ENCODE results near the gene HMOX1.

Gene HMOX1

DNA sequence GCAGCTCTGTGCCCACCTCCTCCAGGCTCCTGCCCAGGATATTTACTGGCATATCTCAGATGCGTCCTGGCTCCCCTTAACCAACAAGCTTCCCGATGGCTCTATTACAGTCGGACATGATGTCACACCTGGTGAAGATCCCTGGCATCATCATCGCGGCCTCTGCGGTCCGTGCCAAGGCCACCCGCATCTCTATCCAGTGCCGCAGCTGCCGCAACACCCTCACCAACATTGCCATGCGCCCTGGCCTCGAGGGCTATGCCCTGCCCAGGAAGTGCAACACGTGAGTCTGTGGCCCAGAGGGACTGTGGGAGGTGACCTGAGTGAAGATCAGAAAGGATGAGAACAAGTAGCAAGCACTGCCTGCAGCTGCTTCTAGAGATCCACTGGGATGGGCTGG lies 25.5 kb downstream of the HMOX1 start:
- no peak for DNase-seq (ENCODE audit: low spot score)

- no peak for DNase-seq (ENCODE audit: low spot score)
Measured at GRCh38 chr22:35407362-35407761, 26.5 kb downstream of the HMOX1 start.

GRCh38 chr22:35409783-35410662 lies 29.1 kb downstream of the HMOX1 start:
- DNase-seq (ENCODE audit: low spot score) = peak; percentile 85

DNA sequence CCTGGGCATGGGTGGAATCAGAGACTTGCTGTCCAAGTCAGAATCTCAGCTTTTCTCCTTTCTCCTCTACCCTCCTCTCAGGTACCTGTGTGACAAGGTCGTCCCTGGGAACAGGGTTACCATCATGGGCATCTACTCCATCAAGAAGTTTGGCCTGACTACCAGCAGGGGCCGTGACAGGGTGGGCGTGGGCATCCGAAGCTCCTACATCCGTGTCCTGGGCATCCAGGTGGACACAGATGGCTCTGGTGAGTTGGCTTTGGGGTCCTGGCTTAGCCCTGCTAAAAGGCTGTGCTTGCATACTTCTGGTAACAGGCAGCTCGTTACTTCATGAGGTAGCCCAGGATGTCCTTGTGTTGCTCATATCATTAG lies 29.8 kb downstream of the HMOX1 start:
- DNase-seq (ENCODE audit: low spot score) = no peak

- DNase-seq (ENCODE audit: low spot score) = peak; percentile 44
Measured at GRCh38 chr22:35411102-35411501, 30.2 kb downstream of the HMOX1 start.

- no peak for DNase-seq (ENCODE audit: low spot score)
Measured at GRCh38 chr22:35413624-35414023, 32.7 kb downstream of the HMOX1 start.

GRCh38 chr22:35417606-35418005 lies 36.7 kb downstream of the HMOX1 start:
- DNase-seq (ENCODE audit: low spot score) = no peak

DNA sequence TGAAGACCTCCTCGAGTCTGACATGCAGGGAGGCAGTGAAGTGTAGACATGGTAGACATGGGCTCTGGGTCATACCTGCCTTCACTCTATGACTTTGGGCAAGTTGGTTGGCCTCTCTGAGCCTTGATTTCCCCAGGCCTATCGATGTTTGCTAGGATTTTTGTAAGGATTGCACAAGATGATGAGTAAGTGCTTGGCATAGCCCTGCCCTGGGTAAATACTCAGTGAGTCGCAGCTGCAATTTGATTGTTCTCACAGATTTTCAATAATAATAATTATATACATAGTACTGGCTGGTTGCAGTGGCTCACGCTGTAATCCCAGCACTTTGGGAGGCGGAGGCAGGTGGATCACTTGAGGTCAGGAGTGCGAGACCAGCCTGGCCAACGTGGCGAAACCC lies 37.2 kb downstream of the HMOX1 start:
- no peak for DNase-seq (ENCODE audit: low spot score)

GRCh38 chr22:35418731-35419130 lies 37.8 kb downstream of the HMOX1 start:
- DNase-seq (ENCODE audit: low spot score) = no peak

DNA sequence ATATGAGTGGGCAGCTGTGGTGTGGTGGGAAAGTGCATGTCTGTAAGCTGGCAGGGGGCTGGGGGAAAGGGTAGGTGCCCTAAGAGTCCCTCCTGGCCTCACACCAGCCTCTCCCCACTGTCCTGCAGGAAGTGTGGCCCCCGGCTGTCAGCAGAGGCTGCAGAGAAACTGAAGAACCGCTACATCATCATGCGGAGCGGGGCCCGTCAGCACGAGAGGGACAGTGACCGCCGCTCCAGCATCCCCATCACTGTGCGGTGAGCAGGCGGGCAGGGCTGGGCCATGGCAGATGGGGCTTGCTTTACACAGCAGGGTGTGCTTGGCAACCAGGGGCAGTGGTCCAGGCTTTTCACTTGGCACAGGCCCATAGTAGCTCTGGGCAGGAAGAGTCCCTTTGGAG lies 38.9 kb downstream of the HMOX1 start:
- no peak for DNase-seq (ENCODE audit: low spot score)

DNA sequence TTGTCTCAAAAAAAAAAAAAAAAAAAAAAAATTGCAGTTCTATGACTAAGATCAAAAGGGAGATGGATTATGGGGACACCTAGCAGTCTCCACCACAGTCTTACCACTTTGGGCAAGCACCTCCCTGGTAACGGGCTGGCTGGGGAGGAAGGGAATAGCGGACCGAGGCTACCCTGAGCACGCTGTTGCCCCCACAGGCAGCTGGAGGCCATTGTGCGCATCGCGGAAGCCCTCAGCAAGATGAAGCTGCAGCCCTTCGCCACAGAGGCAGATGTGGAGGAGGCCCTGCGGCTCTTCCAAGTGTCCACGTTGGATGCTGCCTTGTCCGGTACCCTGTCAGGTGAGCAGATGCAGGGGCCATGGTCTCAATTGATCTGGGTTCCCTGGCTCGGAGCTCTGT lies 40.2 kb downstream of the HMOX1 start:
- DNase-seq (ENCODE audit: low spot score) = no peak

DNA sequence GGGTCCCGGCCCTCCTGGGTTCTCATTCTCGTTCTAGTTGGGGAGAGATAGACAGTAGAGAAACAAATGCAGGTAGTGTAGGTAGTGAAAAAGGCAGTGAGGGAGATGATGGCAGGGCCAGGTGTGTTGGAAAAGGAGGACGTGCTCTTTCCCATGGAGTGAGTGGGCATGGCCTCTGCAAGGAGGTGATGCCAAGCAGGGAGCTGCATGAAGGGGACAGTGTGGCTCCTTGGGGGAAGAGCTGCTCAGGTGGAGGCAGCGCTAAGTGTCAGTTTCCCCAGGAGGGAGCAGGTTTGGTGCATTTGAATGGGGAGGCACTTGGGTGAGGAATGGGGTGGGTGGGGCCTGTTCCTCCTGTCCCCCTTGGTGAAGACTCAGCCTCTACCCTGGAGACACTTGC lies 41.2 kb downstream of the HMOX1 start:
- no peak for DNase-seq (ENCODE audit: low spot score)

- DNase-seq (ENCODE audit: low spot score) = no peak
Measured at GRCh38 chr22:35422936-35423335, 42.0 kb downstream of the HMOX1 start.

DNA sequence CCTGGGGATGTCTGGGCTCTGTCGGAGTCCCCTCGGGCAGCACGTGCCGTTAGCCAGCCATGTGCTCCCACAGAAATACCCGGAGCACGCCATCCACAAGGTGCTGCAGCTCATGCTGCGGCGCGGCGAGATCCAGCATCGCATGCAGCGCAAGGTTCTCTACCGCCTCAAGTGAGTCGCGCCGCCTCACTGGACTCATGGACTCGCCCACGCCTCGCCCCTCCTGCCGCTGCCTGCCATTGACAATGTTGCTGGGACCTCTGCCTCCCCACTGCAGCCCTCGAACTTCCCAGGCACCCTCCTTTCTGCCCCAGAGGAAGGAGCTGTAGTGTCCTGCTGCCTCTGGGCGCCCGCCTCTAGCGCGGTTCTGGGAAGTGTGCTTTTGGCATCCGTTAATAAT lies 43.2 kb downstream of the HMOX1 start:
- DNase-seq (ENCODE audit: low spot score) = no peak

DNA sequence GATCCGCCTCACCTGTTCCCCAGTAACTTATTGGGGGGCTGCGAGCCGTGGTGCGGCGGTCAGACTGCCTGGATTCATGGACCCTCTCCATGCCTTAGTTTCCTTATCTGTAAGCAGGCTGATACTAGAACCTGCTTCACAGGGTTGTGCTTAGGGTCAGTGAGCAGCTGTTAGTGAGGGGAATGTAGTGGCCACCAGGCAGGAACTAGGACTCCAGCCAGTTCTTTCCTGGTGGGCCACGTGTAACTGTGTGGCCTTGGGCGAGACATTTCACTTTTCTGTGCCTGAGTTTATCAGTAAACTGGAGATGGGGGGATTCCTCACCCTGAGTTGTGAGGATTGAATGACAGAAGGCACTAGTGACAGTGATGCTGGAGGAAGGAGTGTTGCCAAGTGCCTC lies 43.9 kb downstream of the HMOX1 start:
- no peak for DNase-seq (ENCODE audit: low spot score)

DNA sequence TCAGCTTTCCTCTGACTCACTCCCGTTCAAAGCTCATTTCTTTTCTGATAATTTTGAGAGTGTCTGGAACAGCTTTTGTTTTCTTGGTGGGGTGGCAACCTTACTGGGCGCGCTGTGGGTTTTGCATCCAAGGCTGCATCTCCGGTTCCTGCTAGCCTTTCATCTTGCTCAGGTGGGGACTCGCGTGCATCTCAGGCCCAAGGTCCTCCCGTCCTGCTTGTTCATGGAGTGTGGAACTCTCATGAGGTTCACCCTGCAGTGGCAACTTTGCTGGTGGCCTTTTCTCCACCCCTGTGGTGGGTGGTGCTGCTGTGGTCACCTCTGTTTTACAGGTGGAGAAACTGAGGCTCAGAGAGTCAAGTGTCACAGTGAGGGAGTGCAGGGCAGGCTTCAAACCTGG lies 44.6 kb downstream of the HMOX1 start:
- no peak for DNase-seq (ENCODE audit: low spot score)

GRCh38 chr22:35425971-35426800 lies 45.3 kb downstream of the HMOX1 start:
- no peak for DNase-seq (ENCODE audit: low spot score)

DNA sequence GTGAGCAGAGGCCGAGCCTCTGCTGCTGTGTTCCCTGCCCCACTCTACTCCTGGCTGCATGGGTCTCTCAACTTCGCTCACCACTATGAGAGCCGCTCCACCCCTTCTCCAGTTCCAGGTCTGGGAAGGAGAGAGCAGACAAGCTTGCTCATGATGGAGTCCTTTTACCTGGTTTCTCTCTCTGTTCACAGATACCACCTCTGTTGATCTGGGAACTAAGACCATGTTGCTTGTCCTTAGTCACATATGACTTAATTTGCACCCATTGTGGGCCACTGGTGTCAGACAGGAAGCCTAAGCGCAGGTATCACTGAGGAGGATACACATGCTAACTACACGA lies 45.9 kb downstream of the HMOX1 start:
- DNase-seq (ENCODE audit: low spot score) = no peak

DNA sequence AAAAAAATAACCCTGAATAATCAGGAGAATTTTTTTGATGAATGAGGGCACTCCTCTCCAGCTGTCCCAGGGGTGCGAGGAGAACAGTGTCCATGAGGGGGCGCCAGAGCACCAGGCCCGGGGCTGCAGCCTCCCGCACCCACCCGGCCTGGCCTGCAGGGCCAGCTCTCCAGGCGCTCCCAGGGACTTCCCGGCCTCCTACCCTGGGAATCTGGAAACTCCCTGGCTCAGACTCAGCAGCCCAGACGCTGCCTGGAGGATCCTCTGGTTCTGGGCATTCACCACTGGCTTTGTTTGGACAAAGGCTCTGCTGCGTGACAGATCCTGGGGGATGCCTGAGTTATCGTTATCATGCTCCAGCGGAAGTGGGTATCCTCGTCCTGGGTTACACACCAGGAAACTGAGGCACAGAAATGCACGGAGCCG lies 50.0 kb downstream of the HMOX1 start:
- DNase-seq (ENCODE audit: low spot score) = peak; percentile 61

DNA sequence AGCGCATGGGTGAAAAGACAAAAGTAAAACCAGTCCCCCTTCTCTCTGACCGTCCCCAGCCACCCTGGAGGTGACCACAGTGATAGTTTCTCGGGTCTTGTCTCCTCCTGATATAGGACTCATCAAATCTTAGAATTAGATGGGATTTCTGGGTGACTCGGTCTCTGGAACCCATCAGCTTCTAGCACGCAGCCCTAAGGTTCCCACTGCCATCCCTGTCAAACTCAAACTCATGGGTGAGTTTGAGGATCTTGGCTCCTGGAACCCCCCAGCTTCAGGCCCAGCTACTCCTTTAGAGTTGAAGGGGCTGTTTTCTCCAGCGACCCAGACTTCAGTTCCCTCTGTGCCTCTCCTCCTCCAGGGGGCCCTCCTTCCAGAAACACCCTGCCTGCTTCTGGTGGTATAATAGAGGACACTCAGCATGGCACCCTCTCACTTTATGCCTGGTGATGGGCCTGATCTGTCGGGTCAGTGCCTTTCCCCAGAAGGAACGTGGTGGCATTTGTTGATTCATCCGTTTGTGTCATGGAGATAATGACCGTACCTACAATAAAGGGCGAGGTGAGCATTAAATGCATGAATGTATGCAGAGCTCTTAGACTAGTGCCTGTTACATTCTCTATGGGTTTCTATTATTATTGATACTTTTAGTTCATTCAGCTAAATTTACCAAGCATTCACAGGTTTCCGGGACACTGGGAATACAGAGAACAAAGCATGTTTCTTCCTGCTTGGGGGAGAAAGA lies 50.8 kb downstream of the HMOX1 start:
- no peak for DNase-seq (ENCODE audit: low spot score)

DNA sequence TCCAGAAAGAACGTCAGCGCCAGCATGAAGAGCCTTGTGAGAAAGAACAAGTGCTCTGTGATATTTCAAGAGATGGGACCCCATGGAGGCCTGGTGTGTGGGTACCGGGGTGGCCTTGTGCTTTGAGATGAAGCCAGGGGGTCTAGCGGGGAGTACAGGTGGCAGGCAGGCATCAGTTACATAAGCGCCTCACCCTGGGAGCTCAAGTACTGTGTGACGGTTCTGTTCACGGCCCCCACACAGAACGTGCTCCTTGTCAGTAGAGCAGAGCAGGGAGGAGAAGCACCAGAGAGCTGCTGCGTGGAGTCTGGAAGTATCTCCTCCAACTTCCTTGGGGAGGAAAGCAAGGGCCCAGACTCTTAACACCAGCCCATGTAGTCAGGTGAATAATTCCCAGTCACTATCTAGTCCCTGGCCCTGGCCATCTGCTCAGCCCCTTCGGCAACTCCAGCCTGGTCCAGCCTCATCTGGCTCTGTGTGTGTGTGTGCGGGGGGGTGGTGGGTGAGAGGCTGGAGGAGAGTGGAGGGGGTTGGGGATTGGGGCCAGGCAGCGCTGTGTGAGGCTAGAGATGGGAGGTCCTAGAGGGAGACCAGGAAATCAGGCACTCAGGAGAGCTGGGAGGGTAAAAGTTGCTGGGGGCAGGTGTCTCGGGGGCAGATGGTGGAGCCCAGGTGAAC lies 51.5 kb downstream of the HMOX1 start:
- peak; percentile 53 for DNase-seq (ENCODE audit: low spot score)

DNA sequence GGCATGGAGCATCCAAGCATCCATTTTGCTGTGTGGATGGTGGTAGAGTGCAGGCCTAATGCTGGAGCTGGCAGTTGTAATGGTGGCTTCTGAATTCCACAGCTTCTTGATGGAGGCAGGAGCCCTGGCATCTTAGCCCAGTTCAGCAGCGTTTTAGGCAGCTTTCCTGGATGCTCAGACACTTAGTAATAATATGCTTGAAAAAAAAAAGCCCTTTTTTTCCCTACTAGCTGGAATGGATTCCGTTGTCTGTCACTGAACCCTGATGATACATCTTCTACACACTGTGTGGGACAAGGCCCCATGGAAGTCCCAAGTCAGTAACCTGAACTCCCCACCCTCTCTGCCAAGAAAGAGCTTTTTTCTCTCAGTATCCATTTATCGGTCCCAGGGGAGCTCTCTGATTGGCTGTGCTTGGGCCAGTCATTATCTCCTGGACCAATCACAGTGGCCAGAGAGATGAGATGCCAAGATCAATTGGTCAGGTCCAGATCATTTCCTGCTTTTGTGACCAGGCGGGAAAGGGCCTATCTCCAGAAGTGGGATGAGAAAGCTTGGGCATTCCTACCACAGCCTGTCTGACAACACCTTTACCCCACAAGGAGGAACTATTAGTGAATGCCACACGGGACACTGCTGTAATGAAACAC lies 53.3 kb downstream of the HMOX1 start:
- no peak for DNase-seq (ENCODE audit: low spot score)
